Stimulated activated CD4-positive, alpha-beta T cell treated with anti-CD3 and anti-CD28 coated beads, Interleukin-4, amount 100 ng/mL, for 48 hours (primary cell): ENCODE data around the gene GOLIM4.
"Not testable (repeated sequence)": the region's sequence is repeated elsewhere in the genome, so short reads cannot be mapped to it uniquely, and the experiment has no call there.

Source experiments
- DNase-seq, 2 donors: peaks; one replicate each; pipeline ENCODE4 v3.0.0-alpha.2; 2020; ENCODE audit warnings: low read depth in 2 of 2

Gene GOLIM4

DNA sequence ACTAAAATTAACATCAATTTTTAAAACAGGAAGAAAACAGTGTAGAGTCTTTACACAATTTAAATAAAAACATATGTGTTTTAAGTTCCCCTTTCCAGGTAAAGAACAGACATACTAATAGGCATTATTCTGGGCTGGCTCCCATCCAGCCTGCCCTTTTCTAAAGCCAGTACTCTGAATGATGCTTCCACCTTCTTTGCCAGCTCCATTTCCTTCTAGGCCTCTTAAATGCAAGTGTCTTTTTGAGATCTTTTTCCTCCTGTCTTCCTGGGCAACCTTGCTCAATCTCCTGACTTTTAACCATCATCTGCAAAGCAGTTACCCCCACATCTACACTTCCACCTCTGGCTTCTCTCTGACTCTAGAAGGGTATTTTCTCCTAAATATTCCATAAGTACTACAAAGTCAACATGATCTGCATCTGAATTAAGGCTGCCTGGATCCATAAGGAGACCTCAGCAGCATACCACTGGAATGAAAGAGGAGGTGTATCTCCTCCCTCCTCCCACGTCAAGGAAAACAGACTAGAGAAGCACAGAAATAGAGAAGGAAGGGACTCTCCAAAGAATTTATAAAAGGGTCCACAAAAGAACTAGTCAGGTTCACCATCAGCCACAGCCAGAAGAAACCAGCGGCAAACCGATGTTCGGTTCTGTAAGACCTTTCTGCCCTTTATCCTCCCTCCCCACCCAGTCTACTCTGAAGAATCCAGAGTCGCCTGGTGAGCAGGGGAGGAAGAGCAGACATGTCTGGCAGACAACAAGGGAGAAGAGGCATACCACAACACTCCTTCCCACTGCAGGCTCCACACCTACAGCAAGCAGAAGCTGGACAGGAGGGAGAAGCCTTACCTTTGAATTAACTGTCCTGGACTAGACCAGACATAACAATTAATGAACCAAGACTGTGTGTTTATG, 47.1 kb downstream of the GOLIM4 start:
- DNase-seq, result no peak

- DNase-seq, result no peak
These were observed 47.8 kb downstream of the GOLIM4 start for GRCh38 chr3:168047936-168048335.

- no peak for DNase-seq
These were observed 48.4 kb downstream of the GOLIM4 start for GRCh38 chr3:168047190-168047795.

DNA sequence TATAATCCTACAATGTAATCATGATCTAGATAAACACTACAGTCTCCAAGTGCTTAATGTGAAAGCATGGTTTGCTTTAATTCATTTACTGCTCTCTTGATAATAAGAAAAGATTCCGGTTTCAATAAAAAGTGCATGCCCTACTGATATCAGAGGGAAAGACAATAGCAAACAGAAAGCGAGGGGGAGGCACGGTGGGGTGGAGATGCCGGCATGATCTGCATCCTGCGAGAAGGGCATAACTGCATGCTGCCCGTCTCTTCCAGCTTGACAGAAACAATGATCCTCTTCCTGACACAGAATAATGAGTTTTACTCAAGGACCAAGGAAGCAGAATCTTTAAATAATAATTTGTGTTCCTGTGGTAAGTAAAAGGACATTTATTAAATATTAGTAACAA, 51.7 kb downstream of the GOLIM4 start:
- DNase-seq, result no peak

DNA sequence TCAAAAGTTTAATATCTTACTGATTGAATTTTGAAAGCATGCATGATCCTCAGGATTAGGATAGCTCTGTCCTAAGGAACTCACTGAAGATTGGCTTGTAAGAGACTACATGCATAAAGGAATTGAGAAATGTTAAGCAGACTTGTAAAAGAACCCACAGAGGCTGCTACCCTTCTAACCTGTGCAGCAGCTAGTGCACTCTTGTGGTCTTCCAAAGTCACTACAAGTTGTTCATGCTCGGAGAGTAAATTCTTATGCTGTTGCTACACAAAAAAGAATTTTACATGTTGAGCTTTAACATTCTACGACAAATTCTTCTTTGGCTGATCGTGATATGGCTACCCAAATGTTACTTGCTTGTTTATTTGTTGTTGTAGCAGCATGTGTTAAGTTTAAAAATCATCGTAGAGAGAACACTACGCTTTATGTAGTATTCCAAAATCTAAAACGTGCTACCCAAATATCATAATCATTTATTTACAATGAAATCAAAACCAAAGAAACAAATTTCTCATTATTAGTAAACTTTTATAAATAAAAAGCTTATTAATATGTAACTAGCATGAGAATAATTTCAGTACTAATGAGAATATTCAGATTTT, 55.0 kb downstream of the GOLIM4 start:
- DNase-seq, result no peak

GRCh38 chr3:168037020-168037419, 58.7 kb downstream of the GOLIM4 start:
- DNase-seq, result no peak

GRCh38 chr3:168036619-168037018, 59.1 kb downstream of the GOLIM4 start:
- DNase-seq, result no peak

- no peak for DNase-seq
These were observed 61.4 kb downstream of the GOLIM4 start for GRCh38 chr3:168034152-168034928.

DNA sequence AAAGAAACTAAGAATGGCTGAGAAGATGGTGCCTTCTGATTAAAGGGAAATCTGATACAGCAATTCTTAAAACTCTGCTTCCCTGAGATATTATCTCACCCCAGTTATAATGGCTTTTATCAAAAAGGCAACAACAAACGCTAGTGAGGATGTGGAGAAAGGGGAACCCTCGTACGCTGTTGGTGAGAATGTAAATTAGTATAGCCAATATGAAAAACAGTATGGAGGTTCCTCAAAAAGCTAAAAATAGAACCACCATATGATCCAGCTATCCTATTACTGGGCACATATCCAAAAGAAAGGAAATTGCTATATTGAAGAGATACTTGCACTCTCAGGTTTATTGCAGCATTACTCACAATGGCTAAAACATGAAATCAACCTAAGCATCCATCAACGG, 65.1 kb downstream of the GOLIM4 start:
- DNase-seq, result no peak

DNA sequence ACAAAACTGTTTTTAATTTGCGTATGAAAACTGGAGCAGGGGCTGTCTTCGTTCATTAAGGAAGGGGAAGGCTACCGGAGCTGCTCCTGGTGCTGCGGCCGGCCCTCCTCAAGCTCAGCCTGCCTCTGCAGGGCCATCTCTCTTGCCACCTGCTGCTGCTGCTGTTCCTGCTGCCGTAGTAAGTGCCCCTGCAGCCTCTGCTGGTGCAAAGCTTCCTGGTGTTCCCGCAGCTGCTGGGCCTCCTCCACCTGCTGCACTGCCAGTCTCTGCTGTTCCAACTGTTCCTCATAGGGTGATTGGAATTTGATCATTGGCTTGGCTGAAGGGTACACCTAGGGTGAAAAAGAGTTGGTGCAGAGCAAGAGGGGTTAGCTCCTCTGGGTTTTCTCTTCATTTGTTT, 66.0 kb downstream of the GOLIM4 start:
- no peak for DNase-seq

GRCh38 chr3:168028086-168028485, 67.6 kb downstream of the GOLIM4 start:
- no peak for DNase-seq

GRCh38 chr3:168026764-168027163, 69.0 kb downstream of the GOLIM4 start:
- no peak for DNase-seq

DNA sequence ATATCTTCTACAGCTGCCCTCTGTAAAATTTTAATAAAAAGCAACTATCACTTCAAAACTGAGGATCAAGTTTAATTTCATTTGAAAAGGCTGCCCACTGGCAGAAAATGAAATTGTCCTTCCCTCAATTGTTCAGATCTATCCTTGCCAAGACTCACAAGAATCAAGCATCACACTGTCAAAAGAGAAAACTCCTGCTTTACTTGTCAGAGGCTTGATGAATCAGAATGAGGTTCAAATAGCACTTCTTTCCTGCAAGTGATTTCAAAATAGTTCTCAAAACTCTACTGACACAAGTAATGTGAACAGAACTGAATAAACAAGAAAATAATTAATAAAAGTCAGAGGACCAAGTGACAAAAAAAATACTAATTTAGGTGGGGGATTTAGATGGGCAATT, 70.6 kb downstream of the GOLIM4 start:
- no peak for DNase-seq

- no peak for DNase-seq
These were observed 71.2 kb downstream of the GOLIM4 start for GRCh38 chr3:168024537-168024941.

- DNase-seq, result no peak
These were observed 73.8 kb downstream of the GOLIM4 start for GRCh38 chr3:168021737-168022450.

GRCh38 chr3:168011280-168011679, 84.4 kb downstream of the GOLIM4 start:
- DNase-seq, result not testable (repeated sequence)

DNA sequence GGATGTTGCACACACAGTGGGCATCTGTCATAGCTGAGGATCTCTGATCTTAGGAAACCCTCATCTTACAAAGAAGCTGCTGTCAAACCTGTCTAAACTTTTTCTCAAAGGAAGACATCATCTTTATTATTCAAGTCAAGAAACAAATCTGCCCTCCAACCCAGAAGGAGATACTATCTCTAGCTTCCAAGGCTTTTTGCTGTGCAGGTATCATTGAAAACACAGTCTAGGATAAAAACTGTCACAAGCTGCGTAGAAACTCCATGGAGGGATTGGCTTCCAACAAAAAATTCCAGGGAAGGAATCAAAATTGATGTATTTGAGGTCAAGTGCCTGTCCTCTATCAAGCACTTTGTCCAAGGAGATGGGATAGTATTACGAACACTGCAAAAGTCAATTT, 89.1 kb downstream of the GOLIM4 start:
- no peak for DNase-seq

GRCh38 chr3:168003911-168004310, 91.8 kb downstream of the GOLIM4 start:
- no peak for DNase-seq

DNA sequence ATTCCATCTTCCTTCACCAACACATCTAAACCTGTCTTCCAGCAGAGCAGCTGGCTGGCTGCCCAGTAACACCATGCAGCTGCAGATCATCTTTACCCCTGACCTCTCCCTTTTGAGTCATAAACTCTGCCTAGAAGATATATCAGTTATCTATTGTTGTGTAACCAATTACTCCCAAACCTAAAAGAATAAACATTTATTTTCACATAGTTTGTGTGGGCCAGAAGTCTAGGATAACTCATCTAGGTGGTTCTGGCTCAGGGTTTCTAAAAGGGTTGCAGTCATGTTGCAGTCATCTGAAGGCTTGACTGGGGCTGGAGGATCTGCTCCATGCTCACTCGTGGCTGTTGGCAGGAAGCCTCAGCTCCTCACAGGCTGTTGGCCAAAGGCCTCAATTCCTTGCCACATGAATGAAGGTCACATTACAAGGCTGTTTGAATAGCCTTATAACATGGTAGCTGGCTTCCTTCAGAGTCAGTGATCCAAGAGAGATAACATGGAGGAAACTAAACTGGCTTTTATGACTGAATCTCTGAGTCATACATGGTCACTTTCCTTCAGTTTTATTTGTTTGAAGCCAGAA, 92.8 kb downstream of the GOLIM4 start:
- DNase-seq, result no peak

DNA sequence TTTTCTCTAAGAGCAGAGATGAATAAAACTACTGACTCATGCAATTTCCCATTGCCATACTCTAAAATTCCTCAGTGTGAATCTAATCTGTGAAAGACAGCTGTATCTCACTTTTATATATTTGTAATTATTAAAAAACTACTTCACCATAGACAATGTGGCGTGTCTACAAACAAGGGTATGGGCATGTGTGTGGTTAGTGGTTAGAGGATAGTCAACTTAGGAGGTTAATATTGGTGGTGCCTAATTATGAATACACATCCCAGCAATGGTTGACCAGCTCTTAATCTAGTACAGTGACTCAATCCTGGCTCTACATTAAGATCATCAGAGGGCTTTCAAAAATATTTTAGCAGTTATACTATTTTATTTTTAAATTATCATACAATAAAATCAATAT, 94.5 kb downstream of the GOLIM4 start:
- no peak for DNase-seq

- DNase-seq, result no peak
These were observed 97.5 kb downstream of the GOLIM4 start for GRCh38 chr3:167998253-167998652.
